Measurements from ENCODE around the gene HRH2.

Gene HRH2

DNA sequence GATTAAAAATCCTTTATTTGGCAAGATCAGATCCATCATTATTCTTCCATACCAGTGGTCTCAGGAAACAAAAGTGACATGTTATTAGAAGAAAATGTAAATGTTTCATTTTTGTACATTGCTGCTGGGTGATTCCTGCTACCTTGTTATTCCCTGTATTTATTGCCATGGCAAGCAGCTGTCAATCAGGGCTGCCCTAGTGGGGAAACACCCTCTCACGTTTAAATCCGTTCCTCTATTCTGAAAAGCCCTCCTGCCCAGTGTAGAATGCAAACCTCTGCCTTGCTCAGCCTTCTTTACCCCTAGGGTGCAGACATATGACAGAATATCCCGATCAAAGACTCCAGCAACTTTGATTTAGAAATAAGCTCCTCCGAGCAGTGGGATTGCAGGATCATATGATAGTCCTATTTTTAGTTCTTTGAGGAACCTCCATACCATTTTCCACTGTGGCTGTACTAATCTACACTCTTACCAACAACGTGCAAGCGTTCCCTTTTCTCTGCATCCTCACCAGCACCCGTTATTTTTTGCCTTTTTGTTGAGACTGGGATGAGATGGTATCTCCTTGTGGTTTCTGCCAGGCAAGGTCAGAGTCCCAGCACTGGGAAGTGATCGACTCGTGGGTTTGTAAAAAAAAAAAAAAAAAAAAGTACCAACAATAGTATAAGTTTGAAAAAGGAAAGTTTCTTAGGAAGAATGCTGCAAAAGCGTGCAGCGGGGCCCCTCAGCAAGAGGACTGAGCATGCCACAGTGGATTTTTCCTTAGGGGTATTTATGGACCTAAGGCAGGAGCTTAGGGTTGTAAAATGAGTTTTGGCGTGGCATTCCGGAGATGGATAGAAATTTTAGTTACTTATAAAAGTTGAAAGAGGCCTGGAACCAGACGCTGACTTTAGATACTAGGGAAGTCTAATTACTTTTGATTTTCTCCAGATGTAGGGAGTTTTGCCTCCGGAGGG is 66.7 kb downstream of the HRH2 start:
- no peak overlapping the region for H3K9ac ChIP-seq (ENCODE audit: low read depth in 1 of 2, low read length in 2 of 2)
- no peaks in the 10 kb centered on the region for H3K36me3 ChIP-seq (ENCODE audit: control insufficient read depth in 2 of 2, insufficient read depth in 2 of 2, low read length in 2 of 2)
- H3K4me1 ChIP-seq (ENCODE audit: control insufficient read depth in 2 of 2, insufficient read depth in 2 of 2, low read length in 2 of 2), result peaks cover 0 to 1% of the 10 kb centered on the region in 2 donors
- H3K27ac ChIP-seq (ENCODE audit: low read depth in 2 of 2, low read length in 2 of 2), result no peak overlapping the region
- no peak overlapping the region for H3K4me3 ChIP-seq (ENCODE audit: low read length in 2 of 2)
- peaks cover 0 to 6% of the 10 kb centered on the region in 2 donors for H3K27me3 ChIP-seq (ENCODE audit: control insufficient read depth in 2 of 2, insufficient read depth in 2 of 2, low read length in 2 of 2)
- H3K9me3 ChIP-seq (ENCODE audit: control insufficient read depth in 2 of 2, low read length in 2 of 2), result no peaks in the 10 kb centered on the region

DNA sequence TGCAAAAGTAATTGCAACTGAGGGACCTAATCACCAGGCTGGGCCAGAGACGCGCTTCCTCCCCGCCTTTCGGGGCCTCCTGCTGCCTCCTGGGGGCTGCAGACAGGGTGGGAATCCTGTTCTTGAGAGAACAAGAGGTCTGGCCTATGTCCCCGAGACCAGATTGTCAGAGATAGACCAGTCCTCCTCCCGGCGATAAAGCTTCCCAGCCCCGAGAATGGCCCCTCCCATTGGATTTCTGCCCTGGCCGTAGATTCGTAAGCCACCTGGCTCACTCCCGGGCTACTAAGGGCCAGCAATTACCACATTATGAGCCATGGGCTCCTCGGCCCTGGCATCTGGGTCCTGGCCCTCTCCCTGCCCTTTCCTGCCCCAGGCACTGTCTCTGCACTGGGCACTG is 70.4 kb downstream of the HRH2 start:
- Histone ChIP-seq H3K27ac (ENCODE audit: low read depth in 2 of 2, low read length in 2 of 2) (no peak overlapping the region), H3K4me1 (ENCODE audit: control insufficient read depth in 2 of 2, insufficient read depth in 2 of 2, low read length in 2 of 2) (peaks cover 0 to 2% of the 10 kb centered on the region in 2 donors), H3K9ac (ENCODE audit: low read depth in 1 of 2, low read length in 2 of 2) (no peak overlapping the region), H3K27me3 (ENCODE audit: control insufficient read depth in 2 of 2, insufficient read depth in 2 of 2, low read length in 2 of 2) (peaks cover 0 to 10% of the 10 kb centered on the region in 2 donors), H3K36me3 (ENCODE audit: control insufficient read depth in 2 of 2, insufficient read depth in 2 of 2, low read length in 2 of 2) (no peaks in the 10 kb centered on the region), H3K9me3 (ENCODE audit: control insufficient read depth in 2 of 2, low read length in 2 of 2) (no peaks in the 10 kb centered on the region), H3K4me3 (ENCODE audit: low read length in 2 of 2) (no peak overlapping the region)

DNA sequence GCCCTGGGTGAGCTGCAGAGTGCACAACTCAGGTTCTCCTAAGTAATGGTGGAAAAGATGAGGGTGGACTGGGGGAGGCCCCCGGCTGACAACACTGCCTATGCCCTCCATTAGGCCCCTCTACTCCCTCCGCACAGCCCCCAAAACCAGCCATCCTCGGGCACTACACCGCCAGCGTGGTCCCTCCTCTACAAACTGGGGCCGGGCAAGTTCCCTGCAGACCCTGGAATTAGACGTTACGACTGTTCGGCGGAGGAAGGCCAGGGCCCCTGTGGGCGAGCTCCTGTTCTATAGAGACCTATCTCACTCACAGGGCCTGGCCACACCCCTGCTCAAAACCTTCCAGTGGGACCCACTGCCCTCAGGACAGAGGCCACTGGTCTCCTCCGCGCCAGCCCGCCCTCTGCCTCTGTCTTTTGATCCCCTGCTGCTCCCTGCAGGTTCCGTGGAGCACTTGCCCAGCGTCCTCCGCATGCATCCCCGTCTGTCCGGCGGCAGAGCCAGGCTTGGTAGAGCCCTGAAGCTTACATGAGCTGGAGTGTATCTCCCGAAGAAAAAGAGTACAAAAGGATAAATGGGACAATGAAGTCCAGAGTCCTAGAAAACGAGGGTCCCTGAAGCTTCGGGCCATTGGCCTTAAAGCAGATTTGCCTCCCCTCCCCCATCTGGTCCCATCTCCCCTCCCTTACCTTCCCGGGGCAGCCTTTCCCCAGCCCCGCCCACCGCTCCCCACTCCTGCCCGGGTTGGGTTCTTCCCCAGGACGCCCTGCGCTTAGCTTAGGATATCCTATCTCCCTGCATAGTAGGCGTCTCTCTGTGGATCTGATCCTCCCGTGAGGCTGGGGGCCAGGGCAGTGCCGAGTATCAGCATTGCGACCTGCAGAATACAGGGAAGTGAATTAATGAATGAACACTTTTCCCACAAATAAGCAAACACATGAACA is 71.3 kb downstream of the HRH2 start:
- no peaks in the 10 kb centered on the region for H3K9me3 ChIP-seq (ENCODE audit: control insufficient read depth in 2 of 2, low read length in 2 of 2)
- no peaks in the 10 kb centered on the region for H3K36me3 ChIP-seq (ENCODE audit: control insufficient read depth in 2 of 2, insufficient read depth in 2 of 2, low read length in 2 of 2)
- H3K4me1 ChIP-seq (ENCODE audit: control insufficient read depth in 2 of 2, insufficient read depth in 2 of 2, low read length in 2 of 2), result peaks cover 0 to 2% of the 10 kb centered on the region in 2 donors
- no peak overlapping the region for H3K9ac ChIP-seq (ENCODE audit: low read depth in 1 of 2, low read length in 2 of 2)
- H3K4me3 ChIP-seq (ENCODE audit: low read length in 2 of 2), result no peak overlapping the region
- H3K27ac ChIP-seq (ENCODE audit: low read depth in 2 of 2, low read length in 2 of 2), result no peak overlapping the region
- peaks cover 0 to 10% of the 10 kb centered on the region in 2 donors for H3K27me3 ChIP-seq (ENCODE audit: control insufficient read depth in 2 of 2, insufficient read depth in 2 of 2, low read length in 2 of 2)

DNA sequence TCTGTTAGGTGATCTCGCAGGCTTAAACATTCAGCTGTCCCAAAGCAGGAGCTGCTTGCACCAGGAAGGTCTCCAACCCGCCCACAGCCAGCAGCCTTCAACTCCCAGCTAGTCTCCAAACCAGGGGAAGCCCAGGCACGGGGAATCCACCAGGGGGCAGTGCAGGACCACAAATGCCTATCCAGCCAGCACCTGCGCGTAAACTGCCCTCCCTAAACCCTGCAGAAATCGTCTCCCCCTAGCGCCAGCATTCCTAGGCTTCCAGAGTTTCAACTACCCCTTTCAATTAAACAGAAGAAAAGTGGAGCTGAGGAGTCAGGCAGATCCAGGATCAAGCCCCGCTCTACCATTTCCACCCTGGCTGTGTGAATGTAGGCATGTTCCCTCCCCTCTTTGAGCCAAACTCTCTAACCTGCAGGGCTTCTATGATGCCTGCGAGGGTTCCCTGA is 72.0 kb downstream of the HRH2 start:
- Histone ChIP-seq H3K36me3 (ENCODE audit: control insufficient read depth in 2 of 2, insufficient read depth in 2 of 2, low read length in 2 of 2) (no peaks in the 10 kb centered on the region), H3K4me3 (ENCODE audit: low read length in 2 of 2) (no peak overlapping the region), H3K4me1 (ENCODE audit: control insufficient read depth in 2 of 2, insufficient read depth in 2 of 2, low read length in 2 of 2) (peaks cover 0 to 2% of the 10 kb centered on the region in 2 donors), H3K9me3 (ENCODE audit: control insufficient read depth in 2 of 2, low read length in 2 of 2) (no peaks in the 10 kb centered on the region), H3K27ac (ENCODE audit: low read depth in 2 of 2, low read length in 2 of 2) (no peak overlapping the region), H3K27me3 (ENCODE audit: control insufficient read depth in 2 of 2, insufficient read depth in 2 of 2, low read length in 2 of 2) (peaks cover 0 to 10% of the 10 kb centered on the region in 2 donors), H3K9ac (ENCODE audit: low read depth in 1 of 2, low read length in 2 of 2) (no peak overlapping the region)

DNA sequence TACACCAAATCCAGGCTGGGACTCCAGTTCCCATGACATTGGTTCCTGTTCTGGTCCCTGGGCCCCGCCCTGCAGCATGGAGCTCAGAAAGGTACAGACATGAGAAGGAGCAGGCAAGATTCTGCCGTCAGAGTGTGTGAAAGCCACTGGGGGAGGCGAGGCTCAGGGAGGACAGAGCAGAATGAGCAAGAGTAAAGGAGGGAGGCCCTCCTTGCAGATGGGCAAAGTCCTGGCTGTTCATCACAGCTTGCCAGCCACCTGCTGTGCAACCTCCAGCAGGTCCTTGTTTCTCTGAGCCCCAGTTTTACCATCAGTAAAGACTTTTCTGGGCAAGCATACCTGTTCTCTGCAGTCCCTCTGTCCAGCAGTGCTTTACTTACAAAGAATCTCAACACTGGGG is 73.3 kb downstream of the HRH2 start:
- Histone ChIP-seq H3K4me3 (ENCODE audit: low read length in 2 of 2) (no peak overlapping the region), H3K27me3 (ENCODE audit: control insufficient read depth in 2 of 2, insufficient read depth in 2 of 2, low read length in 2 of 2) (peaks cover 0 to 10% of the 10 kb centered on the region in 2 donors), H3K9ac (ENCODE audit: low read depth in 1 of 2, low read length in 2 of 2) (no peak overlapping the region), H3K4me1 (ENCODE audit: control insufficient read depth in 2 of 2, insufficient read depth in 2 of 2, low read length in 2 of 2) (peaks cover 0 to 2% of the 10 kb centered on the region in 2 donors), H3K27ac (ENCODE audit: low read depth in 2 of 2, low read length in 2 of 2) (no peak overlapping the region), H3K36me3 (ENCODE audit: control insufficient read depth in 2 of 2, insufficient read depth in 2 of 2, low read length in 2 of 2) (no peaks in the 10 kb centered on the region), H3K9me3 (ENCODE audit: control insufficient read depth in 2 of 2, low read length in 2 of 2) (no peaks in the 10 kb centered on the region)

DNA sequence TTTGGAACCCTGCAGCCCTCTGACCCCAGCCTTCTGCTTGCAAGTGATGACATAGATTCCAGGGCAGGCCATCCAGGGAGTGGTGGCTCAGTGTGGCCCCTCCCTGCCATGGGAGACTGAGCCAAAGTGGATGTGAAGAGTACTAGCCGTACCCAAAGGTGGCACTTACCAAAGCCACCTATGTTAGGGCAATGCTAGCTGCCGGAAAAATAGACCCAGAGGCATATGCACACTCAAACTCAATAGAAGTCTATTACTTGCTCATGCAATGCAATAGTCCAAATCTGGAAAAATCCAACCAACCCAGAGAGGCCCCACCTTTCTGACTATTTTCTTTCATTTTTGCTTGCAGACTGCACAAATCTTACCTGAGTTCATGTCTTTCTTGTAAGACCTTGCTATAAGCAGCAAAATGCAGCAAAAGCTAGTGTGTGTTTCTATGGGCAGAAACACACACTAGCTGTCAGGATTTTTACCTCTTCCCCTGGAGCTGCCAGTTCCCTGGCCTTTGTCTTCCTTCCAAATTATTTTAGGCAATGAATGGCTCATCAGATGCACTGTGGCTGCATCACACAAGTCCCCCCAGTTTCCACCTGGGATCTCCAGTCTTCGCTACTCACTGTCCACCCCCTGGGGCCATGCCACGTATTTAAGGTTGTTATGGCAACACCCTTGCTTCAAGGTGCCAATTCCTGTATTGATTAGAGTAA is 74.0 kb downstream of the HRH2 start:
- Histone ChIP-seq H3K27me3 (ENCODE audit: control insufficient read depth in 2 of 2, insufficient read depth in 2 of 2, low read length in 2 of 2) (peaks cover 0 to 10% of the 10 kb centered on the region in 2 donors), H3K9me3 (ENCODE audit: control insufficient read depth in 2 of 2, low read length in 2 of 2) (no peaks in the 10 kb centered on the region), H3K36me3 (ENCODE audit: control insufficient read depth in 2 of 2, insufficient read depth in 2 of 2, low read length in 2 of 2) (no peaks in the 10 kb centered on the region), H3K9ac (ENCODE audit: low read depth in 1 of 2, low read length in 2 of 2) (no peak overlapping the region), H3K4me3 (ENCODE audit: low read length in 2 of 2) (no peak overlapping the region), H3K4me1 (ENCODE audit: control insufficient read depth in 2 of 2, insufficient read depth in 2 of 2, low read length in 2 of 2) (peaks cover 0 to 2% of the 10 kb centered on the region in 2 donors), H3K27ac (ENCODE audit: low read depth in 2 of 2, low read length in 2 of 2) (no peak overlapping the region)

DNA sequence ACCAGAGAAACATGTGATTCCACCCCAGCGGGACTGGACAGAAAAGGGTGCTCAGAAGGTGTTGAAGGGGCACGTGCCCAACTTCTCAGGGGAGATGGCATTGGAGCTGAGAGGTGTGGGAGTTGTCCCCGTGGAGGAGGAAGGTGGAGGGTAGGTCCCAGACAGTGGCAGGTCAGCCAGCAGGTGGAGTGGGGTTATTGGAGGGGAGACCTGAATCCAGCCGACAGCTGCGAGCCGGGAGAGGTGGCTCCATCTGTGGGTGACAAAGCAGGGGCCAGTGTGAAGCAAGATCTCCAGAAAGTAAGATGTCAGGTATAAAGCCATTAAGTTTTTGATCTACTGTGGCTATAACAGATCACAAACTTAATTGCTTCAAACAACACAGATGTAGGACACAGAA is 75.1 kb downstream of the HRH2 start:
- H3K4me1 ChIP-seq (ENCODE audit: control insufficient read depth in 2 of 2, insufficient read depth in 2 of 2, low read length in 2 of 2), result peaks cover 0 to 2% of the 10 kb centered on the region in 2 donors
- H3K36me3 ChIP-seq (ENCODE audit: control insufficient read depth in 2 of 2, insufficient read depth in 2 of 2, low read length in 2 of 2), result no peaks in the 10 kb centered on the region
- H3K4me3 ChIP-seq (ENCODE audit: low read length in 2 of 2), result no peak overlapping the region
- H3K27ac ChIP-seq (ENCODE audit: low read depth in 2 of 2, low read length in 2 of 2), result no peak overlapping the region
- no peak overlapping the region for H3K9ac ChIP-seq (ENCODE audit: low read depth in 1 of 2, low read length in 2 of 2)
- no peaks in the 10 kb centered on the region for H3K9me3 ChIP-seq (ENCODE audit: control insufficient read depth in 2 of 2, low read length in 2 of 2)
- peaks cover 0 to 10% of the 10 kb centered on the region in 2 donors for H3K27me3 ChIP-seq (ENCODE audit: control insufficient read depth in 2 of 2, insufficient read depth in 2 of 2, low read length in 2 of 2)

DNA sequence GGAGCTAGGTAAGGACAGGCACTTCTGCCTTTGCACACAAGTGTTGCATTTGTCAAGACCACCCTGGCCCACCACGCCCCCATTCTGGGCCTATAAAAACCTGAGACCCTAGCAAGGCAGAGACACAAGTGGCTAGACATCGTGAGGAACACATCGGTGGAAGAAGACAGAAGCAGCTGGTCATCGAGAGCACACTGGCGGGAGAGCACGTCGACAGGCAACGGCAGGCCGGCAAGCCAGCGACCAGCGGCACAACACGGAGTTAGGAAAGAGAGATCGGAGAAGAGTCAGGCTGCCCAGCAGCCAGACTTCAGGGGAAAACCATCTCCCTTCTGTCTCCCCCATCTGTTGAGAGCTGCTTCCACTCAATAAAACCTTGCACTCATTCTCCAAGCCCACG is 76.1 kb downstream of the HRH2 start:
- H3K4me3 ChIP-seq (ENCODE audit: low read length in 2 of 2), result no peak overlapping the region
- H3K27me3 ChIP-seq (ENCODE audit: control insufficient read depth in 2 of 2, insufficient read depth in 2 of 2, low read length in 2 of 2), result peaks cover 3 to 8% of the 10 kb centered on the region in 2 donors
- H3K9ac ChIP-seq (ENCODE audit: low read depth in 1 of 2, low read length in 2 of 2), result no peak overlapping the region
- H3K36me3 ChIP-seq (ENCODE audit: control insufficient read depth in 2 of 2, insufficient read depth in 2 of 2, low read length in 2 of 2), result no peaks in the 10 kb centered on the region
- no peaks in the 10 kb centered on the region for H3K9me3 ChIP-seq (ENCODE audit: control insufficient read depth in 2 of 2, low read length in 2 of 2)
- H3K4me1 ChIP-seq (ENCODE audit: control insufficient read depth in 2 of 2, insufficient read depth in 2 of 2, low read length in 2 of 2), result peaks cover 0 to 2% of the 10 kb centered on the region in 2 donors
- H3K27ac ChIP-seq (ENCODE audit: low read depth in 2 of 2, low read length in 2 of 2), result no peak overlapping the region

DNA sequence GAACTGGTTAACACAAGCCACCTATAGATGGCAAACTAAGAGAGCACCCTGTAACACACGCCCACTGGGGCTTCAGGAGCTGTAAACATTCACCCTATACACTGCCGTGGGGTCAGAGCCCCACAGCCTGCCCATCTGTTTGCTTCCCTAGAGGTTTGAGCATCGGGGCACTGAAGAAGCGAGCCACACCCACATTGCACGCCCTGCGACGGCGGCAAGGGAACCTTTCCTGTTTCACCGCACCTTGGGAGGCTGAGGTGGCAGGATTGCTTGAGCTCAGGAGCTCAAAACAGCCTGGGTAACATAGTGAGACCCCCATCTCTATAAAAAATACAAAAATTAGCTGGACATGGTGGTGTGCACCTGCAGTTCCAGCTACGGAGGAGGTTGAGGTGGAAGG is 76.6 kb downstream of the HRH2 start:
- Histone ChIP-seq H3K4me1 (ENCODE audit: control insufficient read depth in 2 of 2, insufficient read depth in 2 of 2, low read length in 2 of 2) (peaks cover 0 to 2% of the 10 kb centered on the region in 2 donors), H3K9ac (ENCODE audit: low read depth in 1 of 2, low read length in 2 of 2) (no peak overlapping the region)

More for the DNA sequence above, 76.6 kb downstream of the HRH2 start:
- H3K4me3 ChIP-seq (ENCODE audit: low read length in 2 of 2), result no peak overlapping the region
- H3K27ac ChIP-seq (ENCODE audit: low read depth in 2 of 2, low read length in 2 of 2), result no peak overlapping the region
- H3K9me3 ChIP-seq (ENCODE audit: control insufficient read depth in 2 of 2, low read length in 2 of 2), result no peaks in the 10 kb centered on the region
- no peaks in the 10 kb centered on the region for H3K36me3 ChIP-seq (ENCODE audit: control insufficient read depth in 2 of 2, insufficient read depth in 2 of 2, low read length in 2 of 2)
- peaks cover 4 to 5% of the 10 kb centered on the region in 2 donors for H3K27me3 ChIP-seq (ENCODE audit: control insufficient read depth in 2 of 2, insufficient read depth in 2 of 2, low read length in 2 of 2)

Measured in mucosa of rectum (tissue), 2 donors.